HL-60 (cell line): Measurements from ENCODE around the gene TMEM215.
"Not testable (repeated sequence)": the region's sequence is repeated elsewhere in the genome, so short reads cannot be mapped to it uniquely, and the experiment has no call there.

ENCODE experiments used
- CTCF ChIP-seq: IDR thresholded peaks from one replicate; pipeline ENCODE4 v1.5.1; 2011; ENCODE audit warnings: low read length, control low read depth, inconsistent platforms; ENCODE audit not compliant: insufficient read depth
- GABPA ChIP-seq: IDR thresholded peaks from 2 replicates; pipeline ENCODE4 v1.6.1; 2012; ENCODE audit warnings: low read depth
- POLR2AphosphoS5 ChIP-seq: IDR thresholded peaks from 2 replicates; pipeline ENCODE4 v1.6.1; 2012; ENCODE audit warnings: low read depth
- SPI1 ChIP-seq: IDR thresholded peaks from 2 replicates; pipeline ENCODE4 v1.6.1; 2012; ENCODE audit warnings: low read depth, mild to moderate bottlenecking, borderline replicate concordance
- TF ChIP-seq, protein P1 (sequence below): IDR thresholded peaks from 2 replicates; pipeline ENCODE4 v1.6.1; 2012; ENCODE audit warnings: low read depth; ENCODE audit not compliant: insufficient replicate concordance

DNA sequence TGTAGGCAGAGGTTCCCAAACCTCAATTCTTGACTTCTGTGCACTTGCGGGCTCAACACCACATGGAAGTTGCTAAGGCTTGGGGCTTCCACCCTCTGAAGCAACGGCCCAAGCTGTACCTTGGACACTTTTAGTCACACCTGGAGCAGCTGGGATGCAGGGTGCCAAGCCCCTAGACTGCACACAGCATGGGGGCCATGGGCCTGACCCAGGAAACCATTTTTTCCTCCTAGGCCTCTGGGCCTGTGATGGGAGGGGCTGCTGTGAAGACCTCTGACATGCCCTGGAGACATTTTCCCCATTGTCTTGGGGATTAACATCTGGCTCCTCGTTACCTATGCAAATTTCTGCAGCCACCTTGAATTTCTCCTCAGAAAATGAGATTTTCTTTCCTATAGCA, 12.7 kb downstream of the TMEM215 start:
- TF ChIP-seq POLR2AphosphoS5, CTCF, SPI1, GABPA: not testable (repeated sequence)
- TF ChIP-seq, protein P1, sequence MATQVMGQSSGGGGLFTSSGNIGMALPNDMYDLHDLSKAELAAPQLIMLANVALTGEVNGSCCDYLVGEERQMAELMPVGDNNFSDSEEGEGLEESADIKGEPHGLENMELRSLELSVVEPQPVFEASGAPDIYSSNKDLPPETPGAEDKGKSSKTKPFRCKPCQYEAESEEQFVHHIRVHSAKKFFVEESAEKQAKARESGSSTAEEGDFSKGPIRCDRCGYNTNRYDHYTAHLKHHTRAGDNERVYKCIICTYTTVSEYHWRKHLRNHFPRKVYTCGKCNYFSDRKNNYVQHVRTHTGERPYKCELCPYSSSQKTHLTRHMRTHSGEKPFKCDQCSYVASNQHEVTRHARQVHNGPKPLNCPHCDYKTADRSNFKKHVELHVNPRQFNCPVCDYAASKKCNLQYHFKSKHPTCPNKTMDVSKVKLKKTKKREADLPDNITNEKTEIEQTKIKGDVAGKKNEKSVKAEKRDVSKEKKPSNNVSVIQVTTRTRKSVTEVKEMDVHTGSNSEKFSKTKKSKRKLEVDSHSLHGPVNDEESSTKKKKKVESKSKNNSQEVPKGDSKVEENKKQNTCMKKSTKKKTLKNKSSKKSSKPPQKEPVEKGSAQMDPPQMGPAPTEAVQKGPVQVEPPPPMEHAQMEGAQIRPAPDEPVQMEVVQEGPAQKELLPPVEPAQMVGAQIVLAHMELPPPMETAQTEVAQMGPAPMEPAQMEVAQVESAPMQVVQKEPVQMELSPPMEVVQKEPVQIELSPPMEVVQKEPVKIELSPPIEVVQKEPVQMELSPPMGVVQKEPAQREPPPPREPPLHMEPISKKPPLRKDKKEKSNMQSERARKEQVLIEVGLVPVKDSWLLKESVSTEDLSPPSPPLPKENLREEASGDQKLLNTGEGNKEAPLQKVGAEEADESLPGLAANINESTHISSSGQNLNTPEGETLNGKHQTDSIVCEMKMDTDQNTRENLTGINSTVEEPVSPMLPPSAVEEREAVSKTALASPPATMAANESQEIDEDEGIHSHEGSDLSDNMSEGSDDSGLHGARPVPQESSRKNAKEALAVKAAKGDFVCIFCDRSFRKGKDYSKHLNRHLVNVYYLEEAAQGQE = not testable (repeated sequence)
